ENCODE results near the gene GRAMD1B.

GRAMD1B gene

DNA sequence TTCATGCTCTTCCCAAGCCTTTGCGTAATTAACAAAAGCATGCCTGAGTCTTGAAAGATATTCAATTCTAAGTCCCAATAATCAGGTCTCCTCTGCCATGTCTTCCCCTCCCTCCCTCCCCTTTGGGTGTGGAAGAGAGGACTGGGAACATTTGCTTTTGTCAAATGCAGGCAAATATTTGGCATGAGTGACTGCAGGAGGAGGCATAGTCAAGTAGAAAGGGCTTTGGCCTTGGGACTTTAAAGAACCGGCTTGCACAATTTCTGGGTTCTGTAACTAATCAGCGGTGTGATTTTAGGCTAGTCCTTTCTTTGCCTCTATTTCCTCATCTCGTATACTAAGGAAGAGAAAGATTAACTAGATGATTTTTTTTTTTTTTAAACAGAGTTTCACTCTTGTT lies 164.9 kb downstream of the GRAMD1B start:
- no peak for DNase-seq

- no peak for DNase-seq
Observed at GRCh38 chr11:123597859-123598258, 167.8 kb downstream of the GRAMD1B start.

GRCh38 chr11:123601136-123601535 lies 171.1 kb downstream of the GRAMD1B start:
- DNase-seq: no peak

GRCh38 chr11:123601743-123602142 lies 171.7 kb downstream of the GRAMD1B start:
- DNase-seq: no peak

GRCh38 chr11:123603666-123604065 lies 173.6 kb downstream of the GRAMD1B start:
- no peak for DNase-seq

GRCh38 chr11:123607781-123608180 lies 177.7 kb downstream of the GRAMD1B start:
- DNase-seq: no peak

- DNase-seq: no peak
Observed at GRCh38 chr11:123608371-123608770, 178.3 kb downstream of the GRAMD1B start.

- no peak for DNase-seq
Observed at GRCh38 chr11:123608945-123609344, 178.9 kb downstream of the GRAMD1B start.

GRCh38 chr11:123611698-123612097 lies 181.6 kb downstream of the GRAMD1B start:
- DNase-seq: no peak

GRCh38 chr11:123616505-123617198 lies 186.6 kb downstream of the GRAMD1B start:
- DNase-seq: no peak

DNA sequence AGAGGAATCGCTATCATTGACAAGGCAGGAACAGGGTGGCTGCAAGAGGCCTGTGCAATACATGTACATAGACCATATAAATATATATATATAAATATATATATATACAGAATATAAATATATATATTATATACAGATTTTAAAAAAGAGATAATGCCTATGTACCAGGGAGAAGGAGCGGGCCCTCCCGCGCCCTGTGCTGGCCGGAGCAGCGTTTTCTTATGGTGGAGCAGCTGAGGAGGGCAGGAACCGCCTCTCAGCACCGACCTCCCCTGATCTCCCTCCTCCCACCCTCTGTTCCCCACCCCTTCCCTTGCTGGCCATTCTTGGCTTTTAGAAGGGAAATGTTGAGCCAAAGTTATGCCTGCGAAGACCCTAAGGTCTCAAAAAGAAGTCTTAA lies 192.5 kb downstream of the GRAMD1B start:
- DNase-seq: no peak

DNA sequence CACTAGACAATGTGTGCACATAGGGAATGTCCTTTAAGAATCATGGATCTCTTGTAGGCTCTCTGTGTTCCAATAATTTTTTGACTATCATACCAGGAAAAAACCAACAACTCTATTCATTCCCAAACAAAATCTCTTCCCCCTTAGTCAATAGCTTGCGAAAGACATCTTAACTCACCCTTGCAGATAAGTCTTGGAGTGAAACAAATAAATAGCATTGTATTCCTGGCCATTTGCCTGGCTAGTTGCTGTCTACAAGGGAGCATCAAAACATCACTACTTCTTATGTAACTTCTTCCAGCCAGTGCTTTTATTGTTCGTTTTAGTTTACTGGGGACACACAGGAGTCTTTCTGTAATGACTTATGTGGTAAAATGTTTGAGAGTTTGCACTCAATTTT lies 194.9 kb downstream of the GRAMD1B start:
- no peak for DNase-seq

GRCh38 chr11:123628936-123629683 lies 199.0 kb downstream of the GRAMD1B start:
- no peak for DNase-seq

DNA sequence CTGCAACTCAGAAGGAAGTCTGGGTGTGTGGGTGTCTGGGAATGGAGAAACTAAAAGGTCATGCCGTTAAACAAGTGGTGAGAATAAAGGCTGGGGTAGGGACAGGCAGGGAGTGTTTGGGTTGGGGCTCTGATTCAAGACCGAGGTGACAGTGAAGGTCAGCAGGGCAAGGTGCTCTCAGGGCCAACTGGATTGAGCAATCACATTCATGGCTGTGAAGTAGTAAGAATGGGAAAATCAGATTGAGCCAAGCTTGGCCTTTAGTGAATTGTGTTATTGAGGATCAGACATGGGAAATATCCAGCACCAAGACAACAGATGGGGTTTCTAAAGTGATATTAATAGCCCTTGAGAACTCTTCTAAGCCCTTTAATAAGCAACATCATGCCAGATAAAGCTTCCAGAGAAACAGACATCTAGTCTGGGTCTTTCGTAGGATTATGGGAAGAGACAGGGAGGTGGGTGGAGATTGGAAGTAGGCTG lies 200.1 kb downstream of the GRAMD1B start:
- DNase-seq: no peak

GRCh38 chr11:123640029-123640428 lies 210.0 kb downstream of the GRAMD1B start:
- no peak for DNase-seq

DNA sequence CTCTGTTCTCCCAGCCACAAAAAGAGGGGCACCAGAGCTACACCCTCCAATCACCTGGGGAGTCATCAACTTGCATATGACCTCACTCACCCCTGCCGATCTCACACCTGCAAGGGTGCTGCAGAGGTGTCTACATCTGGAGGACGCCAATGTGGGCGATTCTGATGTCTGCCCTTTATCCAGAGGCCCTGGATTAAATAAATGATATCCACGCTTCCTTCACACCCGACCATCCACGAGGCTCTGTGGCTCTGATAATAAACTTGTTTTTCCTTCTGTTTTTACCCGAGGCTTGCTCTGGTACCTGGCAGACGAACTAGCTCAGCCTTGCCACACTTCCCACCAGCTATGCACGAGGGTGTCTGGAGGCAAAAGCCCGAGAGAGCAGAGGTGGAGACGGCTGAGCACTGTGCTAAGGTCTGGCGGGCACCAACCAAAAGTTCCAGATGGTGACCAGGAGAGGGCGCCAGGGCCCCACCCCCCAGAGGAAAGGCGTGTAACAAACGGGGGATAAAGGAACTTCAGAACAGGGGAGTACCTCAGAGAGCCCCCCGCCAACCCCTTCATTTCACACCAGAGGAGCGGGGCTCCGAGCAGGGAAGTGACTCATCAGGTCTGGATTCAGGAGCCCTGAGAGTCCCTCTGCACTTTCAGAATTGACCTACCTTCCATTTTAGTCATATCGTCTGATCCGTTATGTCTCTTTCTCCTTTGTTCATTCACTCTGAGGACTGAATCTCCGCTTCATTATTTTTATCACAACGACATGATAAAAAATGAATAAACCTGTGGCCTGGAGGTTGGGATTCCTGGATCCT lies 210.8 kb downstream of the GRAMD1B start:
- DNase-seq: peak; percentile 26 to 35

DNA sequence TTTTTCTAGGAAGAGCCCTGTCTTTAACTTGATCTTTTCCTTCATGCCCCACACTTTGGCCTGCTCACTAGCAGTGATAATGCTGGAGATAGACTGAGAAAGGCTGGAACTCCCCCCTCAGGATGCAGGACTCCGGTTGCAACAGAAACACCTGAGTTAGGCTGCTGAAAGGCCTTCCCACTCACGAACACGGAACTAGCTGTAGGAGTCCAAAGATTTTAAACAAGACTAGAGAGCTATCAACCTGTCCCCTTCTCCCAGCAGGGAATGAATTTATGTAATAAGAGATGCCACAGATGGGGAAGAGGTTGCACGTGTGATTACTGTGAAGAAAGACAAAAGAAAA lies 211.4 kb downstream of the GRAMD1B start:
- no peak for DNase-seq

DNA sequence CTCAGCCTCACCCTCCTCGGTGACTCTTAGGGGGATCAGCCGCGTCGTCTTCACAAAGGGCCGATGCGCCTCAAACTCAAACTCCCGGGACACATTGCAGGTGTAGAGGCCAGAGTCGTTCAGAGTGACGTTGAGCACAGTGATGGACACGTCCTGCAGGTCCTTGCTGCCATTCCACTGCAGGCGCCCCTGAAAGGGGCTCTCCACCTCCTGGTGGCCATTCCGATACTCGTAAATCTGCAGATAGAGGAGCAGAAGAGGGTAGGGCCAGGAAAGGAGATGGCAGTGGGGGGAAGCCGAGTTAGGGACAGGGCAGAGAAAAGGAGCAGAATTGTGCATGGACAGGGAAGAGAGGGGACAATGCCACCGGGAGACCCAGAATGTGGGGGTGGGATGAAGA lies 212.4 kb downstream of the GRAMD1B start:
- DNase-seq: no peak

DNA sequence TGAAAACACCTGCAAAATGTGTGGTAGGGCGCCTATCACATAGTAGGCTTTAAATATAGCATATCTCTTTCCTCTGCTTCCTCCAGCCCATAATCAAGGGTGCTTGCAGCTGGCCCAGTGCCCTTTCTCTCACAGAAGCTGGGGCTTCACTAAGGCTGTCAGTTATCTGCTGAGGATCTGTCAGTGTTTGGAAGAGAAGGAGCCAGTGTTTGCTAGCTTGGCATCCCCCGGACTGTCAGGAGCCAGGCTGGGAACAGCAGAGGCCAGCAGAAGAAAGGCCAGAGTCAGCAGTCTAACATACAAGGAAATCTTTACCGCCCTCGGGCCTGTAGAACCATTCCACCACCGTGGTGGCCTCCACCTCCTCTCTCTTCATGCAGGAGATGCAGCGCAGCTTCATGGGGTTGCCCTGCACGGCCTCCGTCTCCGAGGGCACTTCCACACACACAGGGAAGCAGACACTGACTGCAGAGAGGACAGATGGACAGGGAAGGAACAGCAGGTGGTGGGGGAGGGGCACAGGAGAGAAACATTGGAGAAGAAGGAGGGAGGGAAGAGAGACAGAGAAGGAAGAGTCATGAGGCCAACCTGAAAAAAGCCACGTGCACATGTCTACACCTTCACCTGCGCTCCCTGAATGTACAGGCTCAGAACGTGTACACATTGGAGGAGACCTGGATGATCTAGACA lies 215.4 kb downstream of the GRAMD1B start:
- no peak for DNase-seq

- DNase-seq: no peak
Observed at GRCh38 chr11:123650901-123651300, 220.8 kb downstream of the GRAMD1B start.

GRCh38 chr11:123652599-123652998 lies 222.5 kb downstream of the GRAMD1B start:
- DNase-seq: no peak

GRCh38 chr11:123653483-123653826 lies 223.4 kb downstream of the GRAMD1B start:
- no peak for DNase-seq

Data from activated CD4-positive, alpha-beta T cell treated with anti-CD3 and anti-CD28 coated beads, Interleukin-2, amount 50 U/mL, for 4 hours (primary cell).